D721Med (cell line): ENCODE measurements around the gene C4orf51.
"Not testable (repeated sequence)": the region's sequence is repeated elsewhere in the genome, so short reads cannot be mapped to it uniquely, and the experiment has no call there.

Experiments used
- DNase-seq: peaks from one replicate; pipeline ENCODE4 v3.0.0; 2011; ENCODE audit warnings: low spot score; ENCODE audit not compliant: insufficient read length
- FAIRE-seq: peaks from 2 replicates; lab custom pipeline; 2011; peaks lifted over from hg19 to GRCh38; lab: Jason Lieb, UNC
- TF ChIP-seq, protein P1 (sequence below): IDR thresholded peaks from 2 replicates; pipeline ENCODE4 v1.5.1; 2012; ENCODE audit warnings: mild to moderate bottlenecking, control low read depth; ENCODE audit not compliant: insufficient read depth; ENCODE audit errors: missing control alignments

C4orf51 gene

GRCh38 chr4:145681518-145681917 lies 1.6 kb downstream of the C4orf51 start:
- DNase-seq (no peak), FAIRE-seq (no peak)
- TF ChIP-seq, protein P1, sequence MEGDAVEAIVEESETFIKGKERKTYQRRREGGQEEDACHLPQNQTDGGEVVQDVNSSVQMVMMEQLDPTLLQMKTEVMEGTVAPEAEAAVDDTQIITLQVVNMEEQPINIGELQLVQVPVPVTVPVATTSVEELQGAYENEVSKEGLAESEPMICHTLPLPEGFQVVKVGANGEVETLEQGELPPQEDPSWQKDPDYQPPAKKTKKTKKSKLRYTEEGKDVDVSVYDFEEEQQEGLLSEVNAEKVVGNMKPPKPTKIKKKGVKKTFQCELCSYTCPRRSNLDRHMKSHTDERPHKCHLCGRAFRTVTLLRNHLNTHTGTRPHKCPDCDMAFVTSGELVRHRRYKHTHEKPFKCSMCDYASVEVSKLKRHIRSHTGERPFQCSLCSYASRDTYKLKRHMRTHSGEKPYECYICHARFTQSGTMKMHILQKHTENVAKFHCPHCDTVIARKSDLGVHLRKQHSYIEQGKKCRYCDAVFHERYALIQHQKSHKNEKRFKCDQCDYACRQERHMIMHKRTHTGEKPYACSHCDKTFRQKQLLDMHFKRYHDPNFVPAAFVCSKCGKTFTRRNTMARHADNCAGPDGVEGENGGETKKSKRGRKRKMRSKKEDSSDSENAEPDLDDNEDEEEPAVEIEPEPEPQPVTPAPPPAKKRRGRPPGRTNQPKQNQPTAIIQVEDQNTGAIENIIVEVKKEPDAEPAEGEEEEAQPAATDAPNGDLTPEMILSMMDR = no peak

- TF ChIP-seq, protein P1 = no peak
- FAIRE-seq (no peak), DNase-seq (no peak)
Observed at GRCh38 chr4:145681956-145682355, 2.0 kb downstream of the C4orf51 start.

DNA sequence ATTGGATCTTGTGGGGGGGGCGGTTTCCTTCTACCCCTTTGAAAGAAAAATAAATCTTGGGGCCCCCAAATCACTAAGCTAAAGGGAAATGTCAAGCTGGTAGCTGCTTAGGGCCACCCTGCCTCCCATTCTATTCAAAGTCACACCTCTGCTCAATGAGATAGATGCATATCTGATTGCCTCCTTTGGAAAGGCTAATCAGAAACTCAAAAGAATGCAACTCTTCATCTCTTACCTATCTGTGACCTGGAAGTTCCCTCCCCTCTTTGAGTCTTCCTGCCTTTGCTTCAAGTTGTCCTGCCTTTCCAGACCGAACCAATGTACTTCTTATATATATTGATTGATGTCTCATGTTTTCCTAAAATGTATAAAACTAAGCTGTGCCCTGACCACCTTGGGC lies 7.0 kb downstream of the C4orf51 start:
- TF ChIP-seq, protein P1 = no peak
- no peak for FAIRE-seq

GRCh38 chr4:145690610-145691009 lies 10.7 kb downstream of the C4orf51 start:
- TF ChIP-seq, protein P1 = no peak
- FAIRE-seq (no peak), DNase-seq (no peak)

More for the DNA sequence above, 7.0 kb downstream of the C4orf51 start:
- no peak for DNase-seq

DNA sequence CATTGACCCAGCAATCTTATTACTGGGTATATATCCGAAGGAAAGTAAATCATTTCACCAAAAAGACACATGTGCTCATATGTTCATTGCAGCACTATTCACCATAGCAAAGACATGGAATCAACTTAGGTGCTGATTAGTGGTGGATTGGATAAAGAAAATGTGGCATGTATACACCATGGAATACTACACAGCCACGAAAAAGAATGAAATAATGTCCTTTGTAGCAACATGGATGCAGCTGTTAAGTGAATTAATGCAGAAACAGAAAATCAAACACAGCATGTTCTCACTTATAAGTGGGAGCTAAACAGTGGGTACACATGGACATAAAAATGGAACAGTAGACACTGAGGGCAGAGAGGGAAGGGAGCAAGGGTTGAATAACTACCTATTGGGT lies 11.5 kb downstream of the C4orf51 start:
- DNase-seq, FAIRE-seq: not testable (repeated sequence)

- FAIRE-seq (no peak), DNase-seq (no peak)
- TF ChIP-seq, protein P1 = no peak
Observed at GRCh38 chr4:145694929-145695328, 15.0 kb downstream of the C4orf51 start.

- no peak for FAIRE-seq
- DNase-seq = no peak
- TF ChIP-seq, protein P1 = no peak
Observed at GRCh38 chr4:145697332-145697731, 17.4 kb downstream of the C4orf51 start.

DNA sequence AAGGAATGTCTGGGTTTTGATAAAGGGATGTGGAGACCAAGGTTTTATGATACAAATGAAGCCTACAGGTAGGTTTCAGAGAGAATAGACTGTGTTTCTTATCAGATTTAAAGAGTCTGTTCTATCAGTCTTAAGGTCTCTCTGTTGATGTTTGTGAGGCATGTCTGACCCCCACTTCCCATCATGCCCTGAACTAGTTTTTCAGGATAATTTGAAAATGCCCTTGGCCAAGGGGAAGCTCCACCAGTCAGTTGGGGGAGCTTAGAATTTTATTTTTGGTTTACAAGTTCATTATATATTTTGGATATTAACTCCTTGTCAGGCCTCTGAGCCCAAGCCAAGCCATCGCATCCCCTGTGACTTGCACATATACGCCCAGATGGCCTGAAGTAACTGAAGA lies 18.6 kb downstream of the C4orf51 start:
- TF ChIP-seq, protein P1 = no peak
- FAIRE-seq (no peak), DNase-seq (no peak)
